ENCODE measurements around the gene NEU4. TPM values are rescaled to one million over a fixed set of nuclear protein-coding genes. Genes with fewer than 3 reads are reported as not detected.
"Not testable (repeated sequence)": the region's sequence is repeated elsewhere in the genome, so short reads cannot be mapped to it uniquely, and the experiment has no call there.

Gene NEU4, protein sequence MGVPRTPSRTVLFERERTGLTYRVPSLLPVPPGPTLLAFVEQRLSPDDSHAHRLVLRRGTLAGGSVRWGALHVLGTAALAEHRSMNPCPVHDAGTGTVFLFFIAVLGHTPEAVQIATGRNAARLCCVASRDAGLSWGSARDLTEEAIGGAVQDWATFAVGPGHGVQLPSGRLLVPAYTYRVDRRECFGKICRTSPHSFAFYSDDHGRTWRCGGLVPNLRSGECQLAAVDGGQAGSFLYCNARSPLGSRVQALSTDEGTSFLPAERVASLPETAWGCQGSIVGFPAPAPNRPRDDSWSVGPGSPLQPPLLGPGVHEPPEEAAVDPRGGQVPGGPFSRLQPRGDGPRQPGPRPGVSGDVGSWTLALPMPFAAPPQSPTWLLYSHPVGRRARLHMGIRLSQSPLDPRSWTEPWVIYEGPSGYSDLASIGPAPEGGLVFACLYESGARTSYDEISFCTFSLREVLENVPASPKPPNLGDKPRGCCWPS
- polyA plus RNA-seq (ENCODE audit: insufficient read length in 4 of 4): 1 to 10 TPM in 2 of 4 donors, under 1 TPM in 2; 0.63 to 2.4 (median 0.93) TPM

- DNase-seq (ENCODE audit: low read depth in 4 of 4, low spot score in 3 of 4): no peak
Measured at GRCh38 chr2:241808721-241809382, at the start of gene NEU4. TSS of gene NEU4 (plus strand) at chr2:241809193. CDS start at chr2:241814485, 5,292 bp downstream.

- not testable (repeated sequence) for DNase-seq (ENCODE audit: low read depth in 4 of 4, low spot score in 3 of 4)
Measured at GRCh38 chr2:241759893-241760292, 49.1 kb upstream of the NEU4 start.

DNA sequence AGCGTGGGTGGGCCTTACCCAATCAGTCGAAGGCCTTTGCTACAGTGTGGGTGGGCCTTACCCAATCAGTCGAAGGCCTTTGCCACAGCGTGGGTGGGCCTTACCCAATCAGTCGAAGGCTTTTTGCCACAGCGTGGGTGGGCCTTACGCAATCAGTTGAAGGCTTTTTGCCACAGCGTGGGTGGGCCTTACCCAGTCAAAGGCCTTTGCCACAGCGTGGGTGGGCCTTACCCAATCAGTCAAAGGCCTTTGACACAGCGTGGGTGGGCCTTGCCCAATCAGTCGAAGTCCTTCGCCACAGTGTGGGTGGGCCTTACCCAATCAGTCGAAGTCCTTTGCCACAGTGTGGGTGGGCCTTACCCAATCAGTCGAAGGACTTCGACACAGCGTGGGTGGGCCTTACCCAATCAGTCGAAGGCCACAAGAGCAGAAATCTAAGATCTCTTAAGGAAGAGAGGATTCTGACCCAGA lies 48.7 kb upstream of the NEU4 start:
- DNase-seq (ENCODE audit: low read depth in 4 of 4, low spot score in 3 of 4): no peak

DNA sequence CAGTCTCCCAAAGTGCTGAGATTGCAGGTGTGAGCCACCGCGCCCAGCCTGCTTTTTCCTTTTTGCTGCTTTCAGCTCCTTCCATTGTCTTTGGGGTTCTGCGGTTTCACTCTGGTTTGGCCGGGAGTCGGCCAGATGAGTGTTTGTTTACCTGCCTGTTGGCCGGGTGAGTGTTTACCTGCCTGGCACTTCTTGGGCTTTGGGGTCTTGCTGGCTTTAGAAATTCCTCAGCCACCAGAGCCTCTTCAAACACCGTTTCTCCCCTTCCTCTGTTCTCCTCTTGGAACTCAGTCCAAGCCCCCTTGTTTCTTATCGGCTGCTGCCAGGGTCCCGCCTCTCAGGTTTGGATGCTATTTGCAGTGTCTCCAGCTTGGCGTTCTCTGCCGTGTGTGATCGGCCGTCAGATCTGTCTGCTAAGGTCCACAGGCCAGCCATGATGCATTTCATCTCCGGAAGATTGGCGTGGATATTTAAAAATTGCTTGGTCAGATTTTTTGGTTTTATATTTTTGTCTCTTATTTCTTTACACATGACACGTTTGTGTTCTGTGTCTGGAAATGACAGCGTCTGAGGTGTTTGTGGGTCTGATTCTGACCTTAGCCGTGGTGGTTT lies 46.6 kb upstream of the NEU4 start:
- DNase-seq (ENCODE audit: low read depth in 4 of 4, low spot score in 3 of 4): no peak

GRCh38 chr2:241762933-241763369 lies 46.0 kb upstream of the NEU4 start:
- DNase-seq (ENCODE audit: low read depth in 4 of 4, low spot score in 3 of 4): no peak

DNA sequence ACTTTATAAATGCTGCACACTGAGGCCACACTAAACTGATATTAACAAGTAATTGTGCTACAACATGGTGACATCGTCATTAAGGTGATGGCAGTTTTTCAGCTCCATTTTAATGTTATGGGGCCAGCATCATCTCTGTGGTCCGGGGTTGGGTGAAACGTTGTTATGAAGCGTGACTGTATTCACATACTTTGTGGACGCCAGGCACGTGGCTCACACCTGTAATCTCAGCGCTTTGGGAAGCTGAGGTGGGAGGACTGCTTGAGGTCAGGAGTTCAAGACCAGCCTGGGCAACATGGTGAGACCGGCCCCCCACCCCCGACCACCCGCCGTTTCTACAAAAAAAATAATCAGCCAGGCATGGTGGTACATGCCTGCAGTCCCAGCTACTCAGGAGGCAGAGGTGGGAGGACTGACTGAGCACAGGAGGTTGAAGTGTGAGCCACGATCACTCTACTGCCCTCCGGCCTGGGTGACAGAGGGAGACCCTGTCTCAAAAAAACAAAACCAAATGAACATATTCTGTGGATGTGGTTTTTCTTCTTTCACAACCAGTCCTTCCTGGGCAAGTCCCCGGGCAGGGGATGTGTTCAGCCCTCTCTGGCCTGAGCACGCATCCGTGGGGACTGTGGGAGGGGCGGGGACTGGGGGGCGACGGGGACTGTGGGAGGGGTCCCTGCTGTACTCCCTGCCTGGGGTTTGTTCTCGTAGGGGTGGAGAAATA lies 45.3 kb upstream of the NEU4 start:
- DNase-seq (ENCODE audit: low read depth in 4 of 4, low spot score in 3 of 4): no peak

DNA sequence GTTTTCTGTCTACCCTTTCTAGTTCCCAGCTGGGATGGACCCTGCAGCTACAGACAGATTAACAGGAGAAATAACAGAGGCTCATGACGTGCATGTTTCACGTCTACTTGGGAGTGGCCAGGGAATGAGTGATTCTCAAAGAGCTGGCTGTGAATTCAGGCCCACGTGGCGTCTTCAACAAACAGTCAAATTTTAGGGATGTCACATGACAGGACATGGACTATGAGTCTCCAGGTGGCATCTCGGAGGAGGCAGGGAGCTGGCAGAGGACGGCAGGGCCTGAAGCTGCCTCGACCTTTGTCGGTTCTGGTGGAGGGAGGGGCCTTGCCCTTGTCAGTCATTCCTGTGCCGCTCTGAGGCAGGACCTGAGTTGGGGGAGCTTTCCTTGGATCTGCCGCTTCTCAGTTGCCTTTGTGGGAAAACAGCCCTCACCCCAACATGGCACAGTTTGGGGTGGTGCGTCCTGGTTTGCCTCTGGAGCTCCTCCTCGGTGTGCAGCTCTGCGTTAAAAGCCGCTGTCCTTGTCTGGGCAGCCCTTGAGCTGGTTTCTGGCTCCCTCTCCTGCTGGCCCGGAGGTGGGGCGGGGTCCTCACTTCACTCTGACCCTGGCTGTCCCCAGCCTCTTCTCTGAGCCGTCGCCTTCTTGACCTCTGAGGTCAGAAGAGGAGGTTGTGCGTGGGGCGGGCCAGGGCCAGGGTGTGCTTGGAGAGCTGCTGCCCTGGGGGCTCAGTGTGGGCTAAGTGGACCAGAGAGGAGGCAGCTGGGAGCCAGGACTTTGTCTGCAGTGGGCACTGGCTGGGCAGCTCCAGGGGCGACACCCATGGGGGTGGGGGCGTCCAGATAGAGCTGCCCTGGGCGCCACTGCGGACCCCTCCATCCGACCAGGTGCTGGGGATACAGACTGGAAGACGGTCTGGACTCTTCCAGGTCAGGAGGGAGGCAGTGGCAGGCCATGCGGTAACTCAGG lies 44.4 kb upstream of the NEU4 start:
- DNase-seq (ENCODE audit: low read depth in 4 of 4, low spot score in 3 of 4): no peak

DNA sequence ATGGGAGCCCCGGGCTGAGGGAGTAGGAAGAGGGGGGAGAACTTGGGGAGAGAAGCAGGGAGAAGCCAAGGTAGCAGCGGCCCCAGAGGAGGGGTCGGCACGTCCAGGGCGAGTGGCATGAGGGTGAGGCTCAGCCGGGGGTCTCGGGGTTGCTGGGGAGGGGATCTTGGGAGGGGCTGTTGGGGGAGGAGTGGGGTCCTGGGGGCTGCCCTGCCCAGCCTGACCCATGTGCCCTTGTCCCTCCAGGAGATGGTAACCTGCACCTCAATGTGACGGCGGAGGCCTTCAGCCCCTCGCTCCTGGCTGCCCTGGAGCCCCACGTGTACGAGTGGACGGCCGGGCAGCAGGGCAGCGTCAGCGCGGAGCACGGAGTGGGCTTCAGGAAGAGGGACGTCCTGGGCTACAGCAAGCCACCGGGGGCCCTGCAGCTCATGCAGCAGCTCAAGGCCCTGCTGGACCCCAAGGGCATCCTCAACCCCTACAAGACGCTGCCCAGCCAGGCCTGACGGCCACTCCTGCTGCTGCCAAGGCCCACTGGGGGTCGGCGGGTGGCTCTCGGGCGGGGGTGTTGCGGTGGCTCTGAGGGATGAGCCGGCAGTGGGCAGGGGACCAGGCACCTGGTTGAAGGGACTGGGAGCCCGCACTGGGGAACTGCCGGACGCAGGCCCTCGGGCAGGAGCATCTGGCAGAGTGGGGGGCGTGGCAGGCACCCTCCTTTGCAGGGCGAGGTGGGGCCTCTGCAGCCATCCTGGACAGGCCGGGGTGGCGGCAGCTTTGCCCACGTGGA lies 41.3 kb upstream of the NEU4 start:
- no peak for DNase-seq (ENCODE audit: low read depth in 4 of 4, low spot score in 3 of 4)

- DNase-seq (ENCODE audit: low read depth in 4 of 4, low spot score in 3 of 4): no peak
Measured at GRCh38 chr2:241768251-241768711, 40.7 kb upstream of the NEU4 start.

GRCh38 chr2:241768850-241769249 lies 40.1 kb upstream of the NEU4 start:
- DNase-seq (ENCODE audit: low read depth in 4 of 4, low spot score in 3 of 4): no peak

DNA sequence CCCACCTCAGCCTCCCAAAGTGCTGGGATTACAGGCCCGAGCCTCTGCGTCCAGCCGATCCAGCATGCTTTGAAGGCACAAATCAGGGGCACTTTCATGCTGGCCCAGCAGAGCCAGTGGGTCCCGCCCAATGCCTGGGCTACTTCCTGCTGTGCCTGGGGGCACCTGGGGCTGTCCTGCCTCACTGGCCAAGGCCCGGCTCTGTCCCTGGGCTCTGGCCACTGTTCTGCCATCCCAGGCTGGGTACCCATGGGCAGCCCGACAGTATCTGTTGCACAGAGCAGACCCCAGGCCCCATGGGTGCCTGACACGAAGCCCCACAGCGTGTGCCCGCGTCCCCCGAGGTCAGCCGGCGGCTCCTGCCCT lies 39.2 kb upstream of the NEU4 start:
- DNase-seq (ENCODE audit: low read depth in 4 of 4, low spot score in 3 of 4): no peak

- DNase-seq (ENCODE audit: low read depth in 4 of 4, low spot score in 3 of 4): no peak
Measured at GRCh38 chr2:241770185-241770935, 38.6 kb upstream of the NEU4 start.

DNA sequence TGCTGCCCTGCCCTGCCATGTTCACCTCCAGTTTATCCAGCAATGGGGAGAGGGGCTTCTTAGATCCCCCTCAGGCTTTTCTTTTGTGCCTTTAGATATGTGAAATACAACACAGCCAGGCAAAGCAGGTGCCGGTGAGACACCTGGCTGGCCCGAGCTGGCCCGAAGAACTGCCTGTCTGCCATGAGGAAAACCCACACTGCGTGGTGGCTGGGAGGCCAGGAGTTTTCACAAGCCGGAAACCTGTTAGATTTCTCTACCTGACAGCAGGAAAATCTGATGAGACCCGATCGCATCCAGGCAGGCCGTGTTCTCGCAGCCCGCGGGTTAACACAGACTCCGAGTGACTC lies 38.1 kb upstream of the NEU4 start:
- no peak for DNase-seq (ENCODE audit: low read depth in 4 of 4, low spot score in 3 of 4)

- DNase-seq (ENCODE audit: low read depth in 4 of 4, low spot score in 3 of 4): no peak
Measured at GRCh38 chr2:241771286-241772062, 37.5 kb upstream of the NEU4 start.

GRCh38 chr2:241772063-241772499 lies 36.9 kb upstream of the NEU4 start:
- DNase-seq (ENCODE audit: low read depth in 4 of 4, low spot score in 3 of 4): no peak

GRCh38 chr2:241773511-241774418 lies 35.2 kb upstream of the NEU4 start:
- DNase-seq (ENCODE audit: low read depth in 4 of 4, low spot score in 3 of 4): no peak
